Activated T-helper 1 cell treated with anti-CD3 and anti-CD28 coated beads, Interleukin-12 subunit alpha, Interleukin-12 subunit beta, Interleukin-2, Interleukin-4 antibody, amounts not matched to agents 30 ng/mL and 10 ng/mL and 1 ng/mL, durations not matched to agents 14 hours and 24 hours and 36 hours (primary cell): Measurements from ENCODE around the gene SPI1. TPM values are rescaled to one million over a fixed set of nuclear protein-coding genes. Genes with fewer than 3 reads are reported as not detected.

Experiments
- DNase-seq: peaks from one replicate; pipeline ENCODE4 v3.0.0; 2021; ENCODE audit warnings: low spot score
- H3K27ac Mint-ChIP-seq: one replicate; pipeline ENCODE4 v1.8.0; 2021; ENCODE audit warnings: mild to moderate bottlenecking, mixed read lengths
- H3K27me3 Mint-ChIP-seq: one replicate; pipeline ENCODE4 v1.8.0; 2022; ENCODE audit warnings: mild to moderate bottlenecking, moderate library complexity, mixed read lengths; ENCODE audit not compliant: insufficient read depth
- H3K36me3 Mint-ChIP-seq: one replicate; pipeline ENCODE4 v1.8.0; 2021; ENCODE audit warnings: low read depth, mixed read lengths
- H3K4me1 Mint-ChIP-seq: one replicate; pipeline ENCODE4 v1.8.0; 2021; ENCODE audit warnings: low read depth, mixed read lengths
- H3K4me3 Mint-ChIP-seq: one replicate; pipeline ENCODE4 v1.8.0; 2021; ENCODE audit warnings: mild to moderate bottlenecking, moderate library complexity, mixed read lengths
- H3K9me3 Mint-ChIP-seq: one replicate; pipeline ENCODE4 v1.8.0; 2021; ENCODE audit warnings: mixed read lengths
- intact Hi-C: fragments of 100-400 bp; cut with micrococcal nuclease; formaldehyde crosslinking; loops from one replicate; pipeline ENCODE4 v1.15.1; 2024
- total RNA-seq: library from RNA; stranded (reverse); gene quantifications from 2 replicates; pipeline ENCODE4 v1.2.3, GENCODE V29; 2022

SPI1 gene
- total RNA-seq, 1 donor from 2014 or later = not detected

DNA sequence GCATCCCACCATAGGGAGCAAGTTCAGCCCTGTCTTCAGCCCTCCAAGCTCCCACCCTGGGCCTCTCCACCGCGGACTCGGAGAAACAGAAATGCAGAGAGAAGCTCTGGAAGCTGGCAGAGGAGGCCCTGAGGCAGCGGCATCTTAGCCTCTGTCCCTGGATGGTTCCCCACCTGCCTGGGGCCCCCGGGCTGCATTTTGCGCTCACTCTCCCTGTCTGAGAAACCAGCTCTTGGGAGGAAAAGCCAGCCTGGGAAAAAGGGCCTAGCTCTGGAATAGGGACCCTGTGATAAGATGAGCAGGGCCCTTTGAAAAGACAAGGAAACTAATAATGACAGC lies 12.0 kb upstream of the SPI1 start:
- Mint-ChIP-seq H3K9me3 (no peaks in the 10 kb centered on the region), H3K4me3 (no peak overlapping the region), H3K27ac (no peak overlapping the region), H3K27me3 (peaks cover 2% of the 10 kb centered on the region), H3K36me3 (no peaks in the 10 kb centered on the region), H3K4me1 (peaks cover under 1% of the 10 kb centered on the region)
- intact Hi-C loops = no loop called here
- DNase-seq = no peak

DNA sequence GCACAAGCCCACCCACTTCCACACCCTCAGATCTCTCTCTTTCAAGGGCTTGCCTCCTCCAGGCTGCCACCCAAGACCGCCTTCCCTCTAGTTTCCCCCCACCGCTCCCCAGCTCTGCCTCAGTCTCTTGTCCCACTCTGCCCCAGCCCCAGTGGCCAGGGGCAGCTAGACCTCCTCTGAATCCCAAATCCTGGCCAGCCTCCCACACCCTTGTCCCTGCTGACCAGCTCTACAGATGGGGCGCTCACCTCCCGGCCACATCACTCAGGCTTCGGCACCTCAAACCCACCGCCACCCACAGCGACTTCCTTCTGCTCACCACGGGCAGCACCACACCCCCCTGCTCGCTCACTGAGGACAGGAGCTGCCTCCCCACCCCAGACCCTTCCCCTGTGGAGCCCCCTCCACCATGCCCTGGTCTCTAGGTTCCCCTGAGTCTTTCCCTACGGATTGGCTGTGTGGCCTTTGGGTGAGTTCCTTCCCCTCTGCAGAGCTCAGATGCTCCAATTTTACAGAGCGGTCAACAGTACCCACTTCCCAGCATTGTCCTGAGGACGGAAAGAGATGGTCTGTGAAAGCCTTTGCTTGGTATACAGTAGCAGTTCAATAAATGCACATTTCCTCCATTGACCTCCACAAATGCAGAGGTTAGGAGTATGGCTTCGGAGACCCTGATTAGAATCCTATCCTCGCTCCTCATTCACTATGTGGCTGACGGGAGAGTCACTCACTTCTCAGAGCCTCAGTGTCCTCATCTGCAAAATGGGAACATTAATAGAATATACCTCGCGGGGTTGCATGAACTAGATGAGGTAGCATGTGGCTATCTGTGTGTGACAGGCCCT lies 11.5 kb upstream of the SPI1 start:
- no peaks in the 10 kb centered on the region for H3K9me3 Mint-ChIP-seq
- H3K27me3 Mint-ChIP-seq = peaks cover 2% of the 10 kb centered on the region
- no peak for DNase-seq
- H3K36me3 Mint-ChIP-seq = no peaks in the 10 kb centered on the region
- no peaks in the 10 kb centered on the region for H3K4me1 Mint-ChIP-seq
- H3K27ac Mint-ChIP-seq = no peak overlapping the region
- intact Hi-C loops = no loop called here
- no peak overlapping the region for H3K4me3 Mint-ChIP-seq

DNA sequence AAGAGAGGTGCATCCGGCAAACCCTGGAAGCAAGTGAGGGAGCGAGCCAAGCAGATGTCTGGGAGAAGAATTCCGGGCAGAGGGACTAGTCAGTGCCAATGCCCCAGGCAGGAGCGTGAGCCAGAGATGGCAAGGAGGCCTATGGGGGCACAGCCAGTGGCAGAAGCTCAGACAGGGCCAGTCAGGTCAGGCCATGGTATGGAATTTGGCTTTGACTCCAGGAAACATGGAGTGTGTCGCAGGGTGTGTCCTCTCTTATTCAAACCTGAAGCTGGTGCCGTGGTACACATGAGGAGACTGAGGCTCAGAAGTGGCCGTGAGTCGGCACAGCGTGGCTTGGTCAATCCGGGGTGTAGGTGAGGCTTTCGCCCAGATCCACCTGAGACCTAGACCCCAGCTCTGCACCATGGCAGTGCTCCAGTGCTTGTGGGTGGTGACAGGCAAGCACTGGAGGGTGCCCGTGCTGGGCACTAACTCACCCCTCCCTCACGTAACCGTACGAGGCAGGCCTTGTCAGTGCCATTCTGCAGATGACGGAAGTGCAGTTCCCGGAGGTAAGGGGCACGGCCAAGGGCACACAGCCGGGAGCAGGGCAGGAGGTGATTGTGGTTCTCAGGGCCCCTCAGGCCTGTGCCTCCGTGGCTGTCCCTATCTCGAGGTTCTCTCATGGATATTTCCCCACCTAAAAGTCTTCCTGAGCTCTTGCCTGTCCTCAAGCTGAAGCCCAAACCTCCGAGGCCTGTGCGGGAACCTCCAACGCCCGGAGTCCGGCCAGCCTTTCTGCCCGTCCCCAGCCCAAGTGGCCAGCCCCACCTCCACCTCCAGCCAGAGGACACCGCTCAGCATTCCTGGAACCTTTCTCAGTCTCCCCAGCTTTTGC lies 10.6 kb upstream of the SPI1 start:
- Mint-ChIP-seq H3K36me3 (no peaks in the 10 kb centered on the region), H3K27ac (no peak overlapping the region)

DNA sequence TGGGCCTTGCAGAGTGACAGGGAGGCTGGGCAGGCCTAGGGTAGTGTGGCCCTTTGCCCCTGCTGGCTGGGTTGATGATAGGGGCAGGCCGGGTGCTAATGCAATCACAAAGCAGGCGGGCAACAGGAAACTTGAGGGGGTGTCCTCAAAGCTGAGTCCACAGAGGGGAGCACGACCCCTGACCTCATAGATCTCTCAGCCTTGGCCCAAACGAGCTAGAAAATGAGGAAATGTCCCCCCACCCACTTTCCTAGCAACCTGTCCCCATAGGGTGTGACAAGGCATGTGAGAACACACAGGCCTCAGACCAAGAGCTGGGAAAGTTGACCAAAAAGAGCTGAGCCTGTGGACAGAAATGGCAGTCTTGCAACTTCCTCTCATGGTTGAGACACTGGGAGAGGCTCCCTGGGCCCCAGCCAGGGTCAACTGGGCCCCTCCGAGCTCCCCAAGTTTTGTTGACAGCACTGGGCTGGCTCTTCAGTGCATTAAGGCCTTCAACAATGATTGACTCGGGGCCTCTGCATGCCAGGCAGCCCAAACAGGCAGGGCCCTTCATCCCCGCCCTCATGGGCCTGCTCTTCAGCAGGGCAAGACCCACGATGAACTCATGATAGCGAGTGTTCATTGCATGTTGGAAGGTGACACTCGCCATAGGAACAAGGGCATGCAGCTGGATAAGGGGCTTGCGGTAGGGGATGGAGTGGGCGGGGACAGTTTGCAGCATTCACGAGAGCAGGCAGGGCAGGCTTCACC lies 9.8 kb upstream of the SPI1 start:
- no peaks in the 10 kb centered on the region for H3K9me3 Mint-ChIP-seq
- DNase-seq = no peak
- H3K27me3 Mint-ChIP-seq = peaks cover 2% of the 10 kb centered on the region
- no peak overlapping the region for H3K27ac Mint-ChIP-seq
- H3K4me1 Mint-ChIP-seq = no peaks in the 10 kb centered on the region
- H3K4me3 Mint-ChIP-seq = no peak overlapping the region
- no peaks in the 10 kb centered on the region for H3K36me3 Mint-ChIP-seq
- intact Hi-C loops = no loop called here

More for the DNA sequence above, 10.6 kb upstream of the SPI1 start:
- no peak for DNase-seq
- Mint-ChIP-seq H3K4me1 (no peaks in the 10 kb centered on the region), H3K4me3 (no peak overlapping the region), H3K27me3 (peaks cover 2% of the 10 kb centered on the region), H3K9me3 (no peaks in the 10 kb centered on the region)
- intact Hi-C loops = no loop called here

DNA sequence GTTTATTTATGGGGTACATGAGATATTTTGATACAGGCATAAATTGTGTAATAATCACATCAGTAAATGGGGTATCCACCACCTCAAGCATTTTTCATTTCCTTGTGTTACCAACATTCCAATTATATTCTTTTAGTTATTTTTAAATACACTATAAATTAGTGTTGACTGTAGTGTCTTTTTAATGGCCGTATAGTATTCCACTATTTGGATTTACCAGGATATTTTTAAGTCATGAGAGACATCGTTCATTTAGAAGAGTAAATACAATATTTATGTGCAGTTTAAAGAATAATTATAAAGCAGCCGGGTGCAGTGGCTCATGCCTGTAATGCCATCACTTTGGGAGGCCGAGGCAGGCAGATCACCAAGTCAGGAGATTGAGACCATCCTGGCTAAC lies 6.2 kb upstream of the SPI1 start:
- Mint-ChIP-seq H3K27ac (no peak overlapping the region), H3K27me3 (peaks cover 2% of the 10 kb centered on the region), H3K9me3 (no peaks in the 10 kb centered on the region), H3K36me3 (no peaks in the 10 kb centered on the region), H3K4me3 (no peak overlapping the region), H3K4me1 (no peaks in the 10 kb centered on the region)
- intact Hi-C loops = no loop called here
- DNase-seq = no peak

DNA sequence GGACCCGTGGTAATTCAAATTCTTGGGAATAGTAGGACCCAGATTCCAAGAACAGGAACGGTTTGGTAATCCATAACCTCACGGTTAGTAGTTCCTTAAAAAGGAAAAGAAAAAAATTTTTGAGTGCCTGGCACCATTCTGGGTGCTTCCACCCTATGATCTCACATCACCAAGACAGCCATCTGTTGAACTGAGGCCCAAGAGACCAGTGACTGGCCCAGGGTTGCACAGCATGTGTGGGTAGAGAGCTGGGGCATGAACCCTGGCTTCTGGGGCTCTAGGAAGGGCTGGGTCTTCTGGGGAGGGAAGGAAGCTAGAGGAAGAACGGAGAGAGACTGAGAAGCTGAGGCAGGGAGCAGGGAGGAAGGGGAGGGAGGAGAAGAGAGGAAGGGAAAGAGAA lies 4.7 kb upstream of the SPI1 start:
- intact Hi-C loops = no loop called here
- Mint-ChIP-seq H3K4me1 (no peaks in the 10 kb centered on the region), H3K36me3 (no peaks in the 10 kb centered on the region), H3K4me3 (no peak overlapping the region), H3K27me3 (peaks cover 2% of the 10 kb centered on the region), H3K27ac (no peak overlapping the region), H3K9me3 (no peaks in the 10 kb centered on the region)
- DNase-seq = no peak

DNA sequence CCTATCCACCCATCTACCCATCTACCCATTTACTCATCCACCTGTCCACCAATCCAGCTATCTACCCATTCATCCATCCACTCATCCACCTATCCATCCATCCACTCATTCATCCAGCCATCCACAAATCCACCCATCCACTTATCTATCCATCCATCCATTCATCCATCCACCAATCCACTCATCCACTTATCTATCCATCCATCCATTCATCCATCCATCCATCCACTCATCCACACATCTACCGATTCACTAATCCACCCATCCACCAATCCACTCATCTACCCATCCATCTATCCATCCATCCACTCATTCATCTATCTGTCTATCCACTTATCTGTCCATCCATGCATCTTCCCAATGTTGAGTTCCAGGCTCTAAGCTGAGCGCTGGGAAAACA lies 1.7 kb upstream of the SPI1 start:
- Mint-ChIP-seq H3K4me1 (no peaks in the 10 kb centered on the region), H3K9me3 (no peaks in the 10 kb centered on the region), H3K4me3 (no peak overlapping the region), H3K27ac (no peak overlapping the region), H3K36me3 (no peaks in the 10 kb centered on the region), H3K27me3 (peaks cover 3% of the 10 kb centered on the region)
- intact Hi-C loops = no loop called here
- DNase-seq = no peak

DNA sequence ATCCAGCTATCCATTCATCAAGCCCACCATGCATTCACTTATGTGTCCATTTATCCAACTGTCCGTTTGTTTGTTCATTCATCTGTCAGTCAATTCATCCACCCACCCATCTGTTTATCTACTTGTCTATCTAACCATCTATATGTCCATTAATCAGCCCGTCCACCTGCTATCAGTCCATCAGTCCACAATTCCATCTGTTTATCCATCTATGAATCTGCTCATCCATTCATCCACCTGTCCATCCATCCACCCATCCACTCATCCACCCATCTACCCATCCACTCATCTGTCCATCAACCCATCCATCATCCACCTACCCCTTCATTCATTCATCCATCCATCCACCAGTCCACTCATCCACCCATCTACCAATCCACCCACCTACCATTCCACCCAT lies 970 bp upstream of the SPI1 start:
- Mint-ChIP-seq H3K4me3 (no peak overlapping the region), H3K27ac (no peak overlapping the region), H3K27me3 (peaks cover 3% of the 10 kb centered on the region), H3K9me3 (no peaks in the 10 kb centered on the region), H3K36me3 (no peaks in the 10 kb centered on the region), H3K4me1 (no peaks in the 10 kb centered on the region)
- intact Hi-C loops = no loop called here
- DNase-seq = no peak

DNA sequence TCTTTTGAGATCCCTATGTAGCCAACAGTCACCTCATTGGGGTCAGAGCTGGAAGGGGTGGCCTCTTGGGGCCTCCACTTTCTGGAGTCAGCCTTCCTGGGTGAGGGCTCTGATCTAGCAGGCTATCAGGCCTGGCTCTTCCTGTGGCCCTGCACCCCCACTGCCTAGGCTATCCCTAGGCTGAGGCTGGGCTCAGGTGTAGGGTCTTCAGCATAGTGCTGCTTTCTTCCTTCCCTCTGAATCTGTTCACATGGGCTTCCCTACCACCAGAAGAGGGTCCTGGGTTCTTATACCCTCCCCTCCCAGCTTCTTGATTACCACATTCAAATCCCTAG lies 456 bp upstream of the SPI1 start:
- no peak overlapping the region for H3K27ac Mint-ChIP-seq
- H3K36me3 Mint-ChIP-seq = no peaks in the 10 kb centered on the region
- peaks cover 3% of the 10 kb centered on the region for H3K27me3 Mint-ChIP-seq
- H3K4me3 Mint-ChIP-seq = no peak overlapping the region
- no peaks in the 10 kb centered on the region for H3K9me3 Mint-ChIP-seq
- no peak for DNase-seq
- intact Hi-C loops = no loop called here
- H3K4me1 Mint-ChIP-seq = no peaks in the 10 kb centered on the region

DNA sequence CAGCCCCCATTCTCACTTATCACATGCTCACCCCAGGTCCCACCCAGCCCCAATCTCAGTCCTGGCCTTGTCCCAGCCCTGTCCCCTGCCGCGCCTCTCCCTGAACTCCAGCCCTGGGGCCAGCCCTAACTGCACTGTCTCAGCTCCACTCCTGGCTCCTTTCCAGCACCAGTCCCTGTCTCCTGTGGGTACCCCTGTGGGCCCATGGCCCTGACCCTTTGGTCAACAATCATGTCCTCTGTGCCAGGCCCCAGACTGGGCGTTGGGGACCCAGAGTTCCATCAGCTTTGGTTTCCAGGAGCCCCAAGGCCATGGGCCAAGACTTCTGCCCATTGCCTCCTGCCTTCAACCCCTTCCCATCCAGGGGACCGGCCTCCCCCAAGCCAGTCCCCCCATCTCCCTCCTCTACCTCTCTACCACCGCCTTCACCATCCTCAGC lies 757 bp downstream of the SPI1 start:
- no peaks in the 10 kb centered on the region for H3K9me3 Mint-ChIP-seq
- H3K27ac Mint-ChIP-seq = no peak overlapping the region
- H3K36me3 Mint-ChIP-seq = no peaks in the 10 kb centered on the region
- no peak for DNase-seq
- no peak overlapping the region for H3K4me3 Mint-ChIP-seq
- intact Hi-C loops = no loop called here
- peaks cover 3% of the 10 kb centered on the region for H3K27me3 Mint-ChIP-seq
- no peaks in the 10 kb centered on the region for H3K4me1 Mint-ChIP-seq

DNA sequence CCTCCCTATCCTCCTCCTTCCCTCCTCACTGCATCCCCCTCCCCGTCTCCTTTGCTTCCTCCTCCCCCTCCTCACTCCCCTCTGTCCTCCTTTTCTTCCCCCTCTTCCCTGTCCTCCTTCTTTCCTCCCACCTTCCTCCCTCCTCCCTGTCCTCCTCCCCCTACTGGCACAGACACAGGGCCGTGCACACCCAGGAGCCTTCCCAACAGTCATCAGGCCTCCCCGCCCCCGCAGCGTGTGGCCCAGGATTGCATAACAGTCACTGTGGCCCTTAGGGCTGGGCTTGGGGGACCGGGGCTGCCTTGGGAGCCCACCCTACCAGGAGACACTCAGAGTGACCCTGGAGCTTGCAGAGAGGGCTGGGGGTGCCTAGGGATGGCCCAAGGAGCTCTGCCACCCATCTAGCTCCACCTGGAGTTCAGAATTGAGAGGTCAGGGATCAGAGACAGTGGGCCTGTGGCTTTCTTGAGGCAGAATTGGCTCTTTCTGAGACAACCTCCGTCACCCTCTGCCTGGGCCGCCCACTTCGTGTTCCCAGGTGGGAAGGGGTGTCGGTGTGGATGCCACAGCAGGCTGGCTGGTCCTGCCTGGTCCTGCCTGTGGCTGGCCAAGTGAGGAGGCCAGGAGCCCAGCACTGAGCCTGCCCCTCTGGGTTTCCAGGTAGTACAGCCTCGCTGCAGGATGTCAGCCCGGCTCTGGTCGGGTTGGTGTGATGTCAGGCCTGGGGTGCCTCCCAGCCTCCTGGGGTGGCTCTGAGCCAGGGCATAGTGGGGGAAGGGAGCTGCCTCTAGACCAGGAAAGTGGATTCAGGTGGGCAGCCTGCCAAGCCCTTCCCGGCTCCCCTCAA lies 1.6 kb downstream of the SPI1 start:
- intact Hi-C loops = no loop called here
- Mint-ChIP-seq H3K27me3 (peaks cover 3% of the 10 kb centered on the region), H3K36me3 (no peaks in the 10 kb centered on the region)

DNA sequence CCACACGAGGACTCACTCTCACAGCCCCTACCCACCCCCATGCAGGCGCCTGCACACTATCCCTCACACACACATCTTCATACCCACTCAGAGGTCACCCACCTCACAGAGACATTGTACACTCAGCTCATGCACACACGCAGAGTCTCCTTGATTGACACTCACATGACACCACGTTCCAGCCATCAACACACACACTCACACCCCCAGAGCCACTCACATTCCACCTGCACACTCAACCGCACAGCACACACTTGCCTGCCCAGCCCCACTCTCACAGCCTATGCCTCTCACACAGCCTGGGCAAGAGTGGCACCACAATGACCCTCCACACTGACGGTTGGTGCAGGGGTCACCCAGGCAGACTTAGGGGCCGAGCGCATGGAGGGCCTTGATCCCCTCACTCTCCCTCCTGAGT lies 2.2 kb downstream of the SPI1 start:
- peaks cover 3% of the 10 kb centered on the region for H3K27me3 Mint-ChIP-seq
- no peaks in the 10 kb centered on the region for H3K36me3 Mint-ChIP-seq
- intact Hi-C loops = no loop called here
- no peaks in the 10 kb centered on the region for H3K9me3 Mint-ChIP-seq
- DNase-seq = no peak
- no peak overlapping the region for H3K4me3 Mint-ChIP-seq
- peak overlapping the region; percentile 34 for H3K27ac Mint-ChIP-seq
- no peaks in the 10 kb centered on the region for H3K4me1 Mint-ChIP-seq

More for the DNA sequence above, 1.6 kb downstream of the SPI1 start:
- H3K4me1 Mint-ChIP-seq = no peaks in the 10 kb centered on the region
- no peak overlapping the region for H3K4me3 Mint-ChIP-seq
- DNase-seq = no peak
- H3K27ac Mint-ChIP-seq = no peak overlapping the region
- H3K9me3 Mint-ChIP-seq = no peaks in the 10 kb centered on the region
